ENCODE results near the gene KIAA0408.

The KIAA0408 gene

DNA sequence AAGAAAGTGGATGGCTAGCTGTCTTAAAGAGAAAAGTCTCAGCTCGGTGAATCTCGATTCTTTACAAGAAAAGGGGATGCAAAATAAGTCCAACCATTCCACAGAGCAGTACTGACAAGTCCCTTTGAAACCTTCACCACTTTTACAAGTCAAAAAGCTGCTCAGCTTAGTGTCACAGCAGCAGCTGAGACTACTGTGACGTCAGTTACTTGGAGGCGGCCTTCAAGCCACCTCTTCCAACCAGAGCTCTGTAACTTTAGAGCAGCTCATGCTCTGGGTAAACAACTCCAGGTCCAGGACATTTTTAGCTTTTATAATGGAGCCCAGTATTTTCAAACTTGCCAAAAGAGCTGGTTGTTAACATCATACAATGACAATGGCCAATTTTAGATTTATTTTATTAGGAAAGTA is at the start of gene KIAA0408:
Gene KIAA0408 (minus strand): TSS at position 159 of the 411 bp plus-strand sequence. CDS start 5,408 bp downstream, outside the sequence.
- no peak for DNase-seq

DNA sequence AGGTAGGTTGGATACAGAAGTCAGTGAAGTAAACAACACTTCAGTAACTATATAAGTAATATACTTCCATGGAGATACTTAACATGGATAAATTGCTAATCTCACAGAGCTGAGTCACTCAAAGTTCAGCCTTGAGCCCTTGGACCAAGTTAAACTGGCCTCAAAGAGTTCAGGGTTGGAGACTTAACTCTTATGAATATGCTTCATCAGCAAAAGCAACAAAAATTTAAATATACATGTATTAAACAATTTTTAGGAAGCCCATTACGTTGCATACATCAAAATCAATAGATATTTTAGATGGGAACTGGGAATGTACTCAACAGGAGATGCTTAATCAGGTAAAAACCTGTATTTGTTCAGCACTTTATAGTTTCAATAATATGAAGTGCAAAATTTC is 47.7 kb upstream of the KIAA0408 start:
- no peak for DNase-seq

DNA sequence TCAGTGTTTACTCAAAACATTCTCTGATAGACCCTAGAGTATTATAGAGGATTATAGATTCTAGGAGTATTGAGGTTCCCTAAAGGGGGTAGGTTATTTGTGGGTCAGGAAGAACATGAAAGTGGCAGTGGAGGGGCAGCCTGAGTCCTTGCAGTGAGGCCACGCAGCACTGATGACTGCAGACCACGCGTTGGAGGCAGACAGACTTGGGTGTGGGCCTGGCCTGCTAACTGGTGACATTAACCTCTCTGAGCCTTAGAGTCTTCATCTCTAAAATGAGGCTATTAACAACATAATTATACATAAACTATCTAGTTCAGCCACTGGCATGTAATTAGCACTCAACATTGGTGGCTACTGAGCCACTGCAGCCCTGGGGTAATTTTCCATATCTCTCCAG is 43.8 kb upstream of the KIAA0408 start:
- DNase-seq, result no peak

DNA sequence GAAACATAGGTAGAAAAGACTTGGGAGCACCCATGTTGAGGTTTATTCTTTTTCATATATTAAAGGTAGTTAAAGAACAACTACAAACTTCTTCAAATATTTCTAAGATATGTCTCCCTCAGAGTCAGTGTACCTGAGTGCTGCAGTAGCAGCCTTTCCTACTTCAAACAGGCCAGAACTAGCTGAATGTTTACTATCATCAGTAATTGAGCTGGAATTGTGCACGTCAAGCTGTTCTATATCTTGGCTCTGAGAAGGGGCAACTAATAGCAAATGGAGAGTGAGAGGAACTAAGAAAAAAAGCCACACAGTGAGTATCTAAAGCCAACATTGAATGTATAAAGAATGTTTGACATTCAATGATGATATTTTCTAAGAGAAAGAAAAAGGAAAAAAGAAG is 38.2 kb upstream of the KIAA0408 start:
- no peak for DNase-seq

DNA sequence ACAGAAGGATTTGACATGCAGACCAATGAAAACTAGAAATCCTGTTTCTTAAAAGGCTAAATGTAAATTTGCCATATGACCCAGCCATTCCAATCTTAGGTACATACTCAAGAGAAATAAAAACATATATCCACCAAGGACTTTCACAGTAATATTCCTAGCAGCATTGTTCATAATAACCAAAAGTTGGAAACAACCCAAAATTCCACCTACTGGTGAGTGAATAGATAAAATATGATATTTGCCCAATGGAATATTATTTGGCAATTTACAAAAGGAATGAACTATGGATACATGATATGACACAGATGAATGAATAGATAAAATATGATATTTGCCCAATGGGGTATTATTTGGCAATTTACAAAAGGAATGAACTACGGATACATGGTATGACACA is 37.3 kb upstream of the KIAA0408 start:
- DNase-seq, result no peak

DNA sequence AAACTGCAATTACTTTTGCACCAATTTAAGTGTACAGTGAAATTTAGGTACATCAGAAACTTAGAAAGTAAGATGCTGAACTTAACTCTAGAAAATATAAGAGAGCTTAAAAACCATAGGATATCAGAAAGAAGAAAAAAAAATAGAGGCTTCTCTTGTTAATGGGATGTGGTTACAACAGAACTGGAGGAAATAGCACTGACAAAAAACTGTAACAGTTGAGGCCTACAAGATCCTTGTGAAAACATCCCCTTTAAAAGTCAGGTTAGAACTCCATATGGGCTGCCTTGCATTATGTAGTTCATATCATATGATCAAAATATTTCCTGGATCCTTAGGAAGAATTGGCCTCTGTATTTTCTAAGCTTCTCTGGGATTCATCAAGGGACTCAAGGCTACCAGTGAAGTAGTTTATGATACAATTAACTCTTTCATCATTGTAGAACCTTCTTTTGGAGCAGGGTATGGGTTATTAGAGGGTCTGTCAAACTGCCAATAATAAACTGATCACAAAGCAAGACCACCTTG is 35.1 kb upstream of the KIAA0408 start:
- no peak for DNase-seq

DNA sequence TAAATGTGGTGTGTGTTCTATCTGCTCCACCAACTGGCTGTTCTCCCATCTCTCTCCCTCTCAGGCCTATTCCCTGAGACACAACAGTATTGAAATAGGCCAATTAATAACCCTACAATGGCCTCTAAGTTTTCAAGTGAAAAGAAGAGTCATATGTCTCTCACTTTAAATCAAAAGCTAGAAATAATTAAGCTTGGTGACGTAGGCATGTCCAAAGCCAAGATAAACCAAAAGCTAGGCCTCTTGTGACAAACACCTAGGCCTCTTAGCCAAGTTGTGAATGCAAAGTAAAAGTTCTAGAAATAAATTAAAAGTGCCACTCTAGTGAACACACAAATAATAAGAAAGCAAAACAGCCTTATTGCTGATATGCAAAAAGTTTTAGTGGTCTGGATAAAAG is 30.1 kb upstream of the KIAA0408 start:
- no peak for DNase-seq

DNA sequence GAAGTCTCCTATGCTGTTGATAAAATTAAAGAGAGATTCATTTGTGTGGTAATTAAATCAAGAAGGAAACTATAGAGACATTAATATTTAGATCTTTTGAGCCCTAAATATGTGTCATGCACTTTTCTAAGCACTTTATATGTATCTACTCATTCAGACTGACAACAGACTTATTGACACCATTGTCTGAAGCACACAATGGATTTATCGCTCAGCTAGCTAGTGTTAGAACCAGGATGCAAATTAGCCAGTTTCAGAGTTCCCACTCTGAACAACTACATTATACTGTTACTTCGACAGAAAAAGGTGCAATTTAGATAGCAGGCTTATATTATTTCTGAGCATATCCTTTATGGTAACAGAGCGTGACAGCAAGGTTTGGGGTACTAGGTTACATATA is 27.7 kb upstream of the KIAA0408 start:
- no peak for DNase-seq

DNA sequence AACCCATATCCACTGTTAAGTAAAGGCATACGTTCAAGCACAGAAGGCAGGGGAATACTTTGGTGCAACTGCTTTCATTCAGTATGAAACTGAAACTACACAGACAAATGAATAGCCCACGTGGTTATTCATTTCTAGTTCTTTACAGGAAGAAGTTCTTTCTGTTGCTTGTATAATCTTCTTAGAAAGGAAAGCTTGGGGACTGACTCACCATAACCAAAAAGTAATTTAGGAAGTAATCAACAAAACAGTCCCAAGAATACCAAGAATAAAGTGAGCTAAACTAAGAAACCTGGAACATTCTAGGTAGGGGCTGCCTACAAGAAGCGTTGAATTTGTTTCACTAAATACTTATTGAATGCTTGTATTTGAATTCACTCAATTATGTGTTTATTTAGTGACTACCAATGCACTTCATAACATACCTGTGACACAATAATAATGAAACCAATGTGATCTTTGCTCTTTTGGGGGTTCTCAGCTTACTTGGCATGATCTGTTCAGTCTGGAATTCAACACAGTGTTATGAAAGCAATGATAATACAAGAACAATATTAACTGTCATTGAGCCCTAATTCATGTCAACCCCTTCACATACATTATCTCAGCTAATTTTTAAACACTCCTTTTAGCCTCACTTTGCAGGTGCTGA is 25.1 kb upstream of the KIAA0408 start:
- no peak for DNase-seq

DNA sequence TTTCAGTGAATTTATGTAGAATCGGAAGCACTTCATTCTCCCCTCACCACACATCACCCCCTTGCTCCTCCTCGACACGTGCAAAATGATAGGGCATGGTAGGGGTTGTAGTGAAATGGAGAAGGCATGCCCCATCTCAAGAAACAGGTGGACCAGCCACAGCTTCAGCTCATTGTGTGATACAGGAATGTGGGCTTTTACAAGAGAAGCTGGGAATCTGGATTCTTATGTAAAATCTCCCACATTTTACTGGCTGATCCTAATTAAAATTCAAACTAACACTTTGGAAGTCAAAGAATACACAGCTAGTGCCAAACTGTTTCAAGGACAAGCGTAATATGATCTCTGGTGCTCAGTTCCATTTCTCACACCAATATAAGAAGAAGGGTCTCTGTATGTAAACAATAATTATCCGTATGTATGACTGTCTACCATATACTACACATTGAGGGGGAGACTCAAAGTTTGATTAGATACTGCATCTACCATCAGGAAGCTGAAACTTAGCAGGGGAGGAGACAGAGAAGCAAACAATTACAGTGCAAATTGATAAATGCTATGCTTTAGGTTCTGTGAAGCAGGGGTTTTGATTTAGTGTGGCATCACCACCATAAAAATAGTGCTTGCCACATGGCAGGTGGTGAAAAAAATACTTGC is 24.3 kb upstream of the KIAA0408 start:
- DNase-seq, result no peak

DNA sequence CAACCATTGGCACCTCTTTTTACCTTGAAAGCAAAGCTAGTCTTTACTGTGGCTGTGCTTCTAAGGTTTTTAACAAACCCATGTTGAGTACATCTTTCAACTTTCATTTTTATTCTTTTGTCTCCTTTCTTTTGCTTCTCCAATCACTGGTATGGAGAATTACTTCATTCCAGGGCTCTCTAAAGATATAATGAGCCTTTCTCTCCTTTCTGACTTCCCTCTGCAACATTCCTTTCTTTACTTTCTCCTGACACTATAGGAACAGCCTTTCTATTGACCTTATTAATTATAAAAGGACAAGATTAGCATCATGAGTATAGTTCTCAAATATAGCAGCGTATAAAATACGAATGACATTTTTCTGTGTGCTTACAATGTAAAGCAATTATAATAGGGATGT is 23.1 kb upstream of the KIAA0408 start:
- no peak for DNase-seq

DNA sequence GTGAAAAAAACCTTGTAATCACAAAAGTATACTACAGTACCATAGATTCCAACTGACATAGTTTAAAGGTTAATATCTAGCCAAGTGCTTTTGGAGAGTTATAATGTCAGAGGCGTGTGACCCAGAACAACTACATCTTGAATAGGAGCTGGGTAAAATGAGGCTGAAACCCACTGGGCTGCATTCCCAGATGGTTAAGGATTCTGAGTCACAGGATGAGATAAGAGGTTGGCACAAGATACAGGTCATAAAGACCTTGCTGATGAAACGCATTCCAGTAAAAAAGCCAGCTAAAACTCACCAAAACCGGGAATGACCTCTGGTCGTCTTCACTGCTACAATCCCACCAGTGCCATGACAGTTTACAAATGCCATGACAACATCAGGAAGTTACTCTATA is 22.4 kb upstream of the KIAA0408 start:
- DNase-seq, result no peak

DNA sequence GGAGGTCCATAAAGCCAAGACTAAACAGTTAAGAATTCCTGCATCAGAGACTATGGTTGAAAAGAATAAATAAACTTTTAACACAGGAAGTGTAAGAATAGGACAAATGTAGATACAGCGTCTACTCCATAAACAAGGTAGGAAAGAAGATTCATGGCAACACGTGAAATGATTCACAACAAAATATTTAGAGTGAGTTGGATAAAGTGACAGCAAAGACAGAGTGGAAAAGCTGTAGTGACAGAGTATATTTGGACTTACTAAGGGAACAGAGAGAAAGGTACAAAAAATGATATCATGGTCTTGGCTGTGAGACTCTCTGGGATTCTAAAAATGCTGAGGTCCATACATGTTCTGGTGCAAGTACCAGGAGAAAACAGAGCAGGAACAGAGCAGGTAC is 21.9 kb upstream of the KIAA0408 start:
- DNase-seq, result no peak

DNA sequence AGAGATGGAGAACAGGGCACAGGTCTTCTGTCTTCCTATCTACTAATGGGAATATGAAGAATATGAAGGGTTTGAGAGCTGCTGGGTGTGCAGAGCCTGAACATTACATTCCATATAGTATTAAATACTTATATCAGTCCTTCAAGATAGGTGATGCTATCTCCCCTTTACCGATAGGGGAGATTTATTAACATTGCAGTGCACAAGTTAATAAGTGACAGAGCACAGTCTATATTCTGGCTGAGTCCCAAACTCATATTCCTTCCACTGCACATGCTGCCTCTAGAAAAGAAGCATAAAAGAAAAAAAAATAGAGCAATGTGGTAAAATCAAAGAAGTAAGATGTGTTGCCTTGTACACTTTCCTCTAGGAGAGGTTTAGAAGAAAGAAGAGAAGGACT is 18.5 kb upstream of the KIAA0408 start:
- no peak for DNase-seq

DNA sequence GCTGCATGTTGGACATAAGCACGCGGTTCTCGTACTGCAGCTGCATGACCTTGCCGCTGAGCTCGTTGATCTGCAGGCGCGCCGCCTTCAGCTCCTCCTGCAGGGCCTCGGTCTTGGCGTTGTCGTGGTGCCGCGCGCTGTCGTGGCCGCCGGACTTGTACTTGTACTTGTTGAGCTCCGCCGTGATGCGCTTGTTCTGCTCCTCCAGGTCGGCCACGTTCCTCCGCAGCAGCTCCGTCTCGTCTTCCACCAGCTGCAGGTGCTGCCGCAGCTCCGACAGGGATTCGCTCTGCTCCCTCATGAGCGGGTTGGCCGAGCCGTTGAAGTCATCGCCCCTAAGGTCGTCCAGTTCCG is 16.6 kb upstream of the KIAA0408 start:
- no peak for DNase-seq

DNA sequence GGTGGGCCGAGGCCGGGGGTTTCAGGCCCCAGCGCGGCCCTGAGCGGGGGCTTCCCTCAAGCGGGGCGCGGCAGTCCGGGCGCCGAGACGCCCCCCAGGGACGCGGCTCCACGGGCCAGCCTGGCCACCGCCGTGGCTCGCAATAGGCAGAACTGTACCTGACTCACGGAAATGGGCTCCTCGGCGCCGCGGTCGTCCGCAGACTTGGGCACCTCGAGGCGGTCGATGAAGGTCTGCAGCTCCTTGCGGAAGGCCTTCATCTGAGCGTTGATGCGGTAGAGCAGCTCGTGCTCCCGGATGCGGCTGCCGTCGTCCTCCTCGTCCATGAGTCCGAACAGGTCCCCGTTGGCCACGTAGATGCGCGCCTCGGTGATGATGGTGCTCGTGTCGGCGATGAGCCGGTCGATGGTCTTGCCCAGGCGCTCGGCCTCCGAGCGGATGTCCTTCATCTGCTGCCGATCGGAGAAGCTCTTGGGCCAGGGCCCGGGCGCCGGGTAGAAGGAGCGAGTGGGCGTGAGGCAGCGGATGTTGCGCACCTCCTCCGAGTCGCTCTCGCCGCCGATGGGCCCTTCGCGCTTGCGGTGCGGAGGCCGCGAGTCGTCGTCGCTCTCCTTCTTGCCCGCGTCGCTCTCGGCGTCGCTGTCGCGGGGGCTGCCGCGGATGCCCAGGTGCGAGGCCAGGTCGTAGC is 16.1 kb upstream of the KIAA0408 start:
- DNase-seq, result no peak

DNA sequence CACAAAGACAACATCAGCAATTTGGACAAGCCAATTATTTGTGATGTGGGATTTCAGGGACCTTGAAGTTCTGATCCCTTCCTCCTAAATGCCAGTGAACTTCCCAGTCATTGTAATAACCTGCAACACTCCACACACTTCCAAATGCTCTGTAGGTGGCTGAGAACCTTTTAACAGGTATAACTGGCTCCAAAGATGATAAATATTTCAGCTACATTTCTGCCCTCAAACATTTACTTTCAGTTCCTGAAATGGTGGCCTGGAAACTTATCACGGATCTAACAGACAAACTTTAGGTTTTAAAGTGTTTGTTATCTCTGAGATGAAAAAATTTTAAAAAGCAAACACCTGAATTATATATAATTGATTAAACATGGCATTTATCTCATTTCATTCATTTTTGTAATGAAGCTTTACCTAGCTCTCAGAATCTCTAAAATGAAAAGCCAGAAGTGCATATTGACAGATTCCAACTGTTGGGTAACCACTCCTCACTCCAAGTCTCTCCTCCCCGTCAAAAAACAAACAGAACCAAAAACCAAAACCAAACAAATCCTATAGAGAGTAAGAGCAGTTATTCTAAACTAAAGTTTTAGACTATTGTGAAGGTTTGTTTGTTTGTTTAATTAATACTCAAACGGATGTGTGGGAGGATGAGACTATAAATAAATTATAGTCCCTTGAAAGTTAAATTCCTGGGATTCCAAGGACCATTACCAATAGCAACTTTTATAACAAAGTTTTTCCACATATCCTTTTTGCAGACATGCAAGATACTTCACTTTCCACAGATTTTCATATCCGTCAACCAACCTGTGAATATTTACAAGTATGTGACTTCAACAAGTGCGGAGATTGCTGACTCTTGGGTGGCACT is 12.4 kb upstream of the KIAA0408 start:
- DNase-seq, result no peak

DNA sequence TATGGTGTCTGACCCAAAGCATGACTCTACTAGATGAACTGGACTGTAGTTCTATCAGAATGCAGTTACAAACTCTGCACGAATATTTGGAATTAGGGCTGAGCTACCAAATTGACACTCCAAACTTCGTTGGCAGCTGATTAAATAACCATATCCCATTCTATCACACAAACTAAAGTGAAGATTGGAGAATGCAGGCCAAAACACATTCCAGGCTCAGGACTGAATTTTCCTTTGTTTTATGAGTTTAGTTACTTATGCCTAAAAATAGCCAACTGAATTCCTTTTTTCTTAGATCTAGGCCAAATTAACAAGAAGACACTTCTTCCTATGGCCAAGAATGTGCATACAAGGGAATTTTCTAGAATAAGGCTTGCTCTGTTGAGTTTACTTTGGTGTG is 9.7 kb upstream of the KIAA0408 start:
- no peak for DNase-seq

DNA sequence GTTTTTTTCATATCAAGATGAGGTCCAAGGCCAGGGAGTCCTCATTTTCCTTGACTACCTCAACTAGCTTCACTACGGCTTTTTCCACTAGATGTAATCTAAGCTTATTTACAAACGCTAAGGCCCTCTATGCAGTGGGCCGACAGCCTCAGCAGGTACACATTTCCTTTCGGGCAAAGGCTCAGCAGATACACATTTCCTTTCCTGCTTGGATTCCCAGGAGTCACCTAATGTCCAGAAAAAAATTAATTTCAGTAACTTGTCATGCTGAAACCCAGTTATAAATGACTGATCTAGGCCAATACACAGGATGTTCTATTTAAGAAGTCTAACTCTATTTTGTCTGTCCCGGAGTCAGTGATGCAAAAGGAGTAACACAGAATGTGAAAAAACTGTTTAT is 7.2 kb upstream of the KIAA0408 start:
- no peak for DNase-seq

DNA sequence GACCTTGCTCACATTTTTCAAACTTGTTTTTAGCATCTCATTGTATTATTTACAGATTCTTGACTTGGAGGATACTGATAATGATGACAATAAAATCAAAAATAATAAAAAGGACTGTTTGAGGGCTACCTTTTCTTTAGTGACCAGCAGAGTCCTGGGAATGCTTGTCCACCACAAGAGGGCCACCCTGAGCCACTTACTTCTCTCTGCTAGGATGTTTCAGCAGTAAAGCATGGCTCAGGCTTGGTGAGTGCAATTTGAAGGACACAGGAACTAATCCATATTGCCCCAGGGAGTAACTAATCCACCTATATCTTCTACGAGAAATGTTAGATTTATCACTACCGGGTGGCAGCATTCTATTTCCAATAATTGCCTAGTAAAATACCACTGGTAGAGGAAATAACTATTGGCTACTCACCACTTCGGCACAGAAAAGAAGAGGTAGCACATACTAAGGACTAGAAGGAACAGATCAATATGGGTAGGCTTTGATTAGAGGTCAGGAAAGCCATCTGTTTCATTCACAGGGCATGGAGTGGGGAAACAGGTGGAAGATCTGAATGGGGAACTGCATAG is 5.8 kb upstream of the KIAA0408 start:
- peak; percentile 32 for DNase-seq

DNA sequence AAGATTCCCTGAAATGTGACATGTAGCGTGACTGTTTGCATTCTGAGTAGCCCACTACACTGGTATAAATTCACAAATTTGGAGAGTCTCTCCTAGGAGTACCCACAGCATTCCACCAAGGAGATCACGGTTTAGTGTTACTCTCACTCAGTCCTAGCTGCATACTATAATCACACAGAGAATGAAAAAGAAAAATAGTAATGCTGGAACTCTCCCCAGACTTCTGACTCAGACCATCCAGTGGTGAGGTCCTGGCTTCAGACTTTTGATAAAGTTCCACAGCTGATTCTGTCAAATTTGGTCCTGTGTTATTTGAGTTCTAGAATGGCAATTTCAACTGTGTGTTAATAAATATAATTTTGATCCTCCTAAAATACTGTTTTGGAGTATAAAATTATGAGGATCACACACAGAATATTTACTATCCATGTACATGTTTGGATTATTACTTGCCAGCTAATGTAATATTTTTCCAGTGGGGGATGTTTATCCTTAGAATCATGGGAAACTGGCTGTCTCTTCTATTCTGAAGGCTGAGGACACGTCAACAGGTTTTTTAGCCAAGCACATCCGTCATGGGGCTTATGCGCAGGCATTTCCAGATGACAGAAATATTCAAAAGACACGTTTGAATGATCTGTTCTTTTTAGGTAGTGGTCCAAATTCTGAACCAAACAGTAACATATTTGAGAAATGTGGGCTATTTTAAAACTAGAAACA is 5.1 kb upstream of the KIAA0408 start:
- DNase-seq, result no peak

DNA sequence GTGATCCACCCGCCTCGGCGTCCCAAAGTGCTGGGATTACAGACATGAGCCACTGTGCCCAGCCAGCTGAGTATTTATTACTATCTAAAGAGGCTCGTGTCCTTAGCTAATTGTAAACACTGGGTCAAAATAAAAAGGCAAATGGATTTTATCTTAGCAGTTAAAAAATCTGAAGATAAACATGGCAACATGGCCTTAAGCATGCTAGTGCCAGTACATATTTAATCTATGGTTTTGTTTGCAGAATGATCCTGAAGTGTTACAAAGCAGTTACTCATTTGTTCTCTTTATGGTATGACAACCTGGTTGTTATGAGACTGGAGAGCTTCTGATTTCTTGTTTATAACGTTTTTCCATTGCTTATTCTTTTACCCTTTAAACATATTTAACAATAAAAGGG is 3.9 kb upstream of the KIAA0408 start:
- no peak for DNase-seq
